GM18507 (cell line): Measurements from ENCODE around the gene SPATA7.

Experiments used
- DNase-seq: peaks from one replicate; pipeline ENCODE4 v3.0.0; 2011; ENCODE audit warnings: low read depth; ENCODE audit not compliant: insufficient read length; ENCODE audit errors: extremely low spot score
- FAIRE-seq: peaks from 2 replicates; lab custom pipeline; 2011; peaks lifted over from hg19 to GRCh38; lab: Jason Lieb, UNC

Gene SPATA7

DNA sequence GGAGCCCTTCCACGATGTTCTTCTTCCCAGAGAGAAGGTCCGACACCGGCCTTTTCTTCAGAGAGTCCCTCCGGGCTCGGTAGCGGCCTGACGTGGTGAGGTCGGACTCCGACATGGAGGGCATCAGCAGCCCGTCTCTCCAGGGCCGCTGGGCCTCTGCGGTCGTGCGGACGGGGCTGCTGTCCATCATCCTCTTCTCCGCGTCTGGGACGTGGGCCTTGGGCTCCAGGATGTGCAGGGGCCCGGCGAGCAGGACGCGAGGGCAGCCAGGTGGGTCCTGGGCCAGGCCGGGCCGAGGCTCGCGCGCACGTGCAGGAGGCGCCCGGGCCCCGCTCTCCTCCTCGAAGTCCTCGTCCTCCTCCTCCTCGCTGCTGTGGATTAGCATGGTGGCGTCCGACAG is 93.5 kb downstream of the SPATA7 start:
- FAIRE-seq (no peak), DNase-seq (no peak)

DNA sequence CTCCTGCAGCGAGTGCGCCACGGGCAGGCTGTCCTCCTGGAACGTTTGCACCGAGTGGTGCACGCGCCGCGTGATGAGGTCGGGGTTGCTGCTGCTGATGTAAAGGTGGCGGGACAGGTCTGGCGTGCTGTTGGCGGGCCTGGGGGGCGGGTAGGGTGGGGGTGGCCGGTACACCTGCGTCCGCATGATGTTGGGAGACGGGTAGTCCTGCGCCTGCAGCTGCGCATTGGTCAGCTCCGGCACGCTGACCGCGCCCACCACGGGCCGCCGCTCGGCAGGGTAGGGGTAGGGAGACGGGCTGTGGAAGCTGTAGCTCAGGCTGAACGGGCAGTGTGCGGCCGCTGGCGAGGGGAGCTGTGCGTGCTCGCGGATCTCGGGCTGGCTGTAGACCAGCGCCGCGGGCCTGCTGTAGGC is 94.1 kb downstream of the SPATA7 start:
- no peak for DNase-seq
- FAIRE-seq, result no peak

DNA sequence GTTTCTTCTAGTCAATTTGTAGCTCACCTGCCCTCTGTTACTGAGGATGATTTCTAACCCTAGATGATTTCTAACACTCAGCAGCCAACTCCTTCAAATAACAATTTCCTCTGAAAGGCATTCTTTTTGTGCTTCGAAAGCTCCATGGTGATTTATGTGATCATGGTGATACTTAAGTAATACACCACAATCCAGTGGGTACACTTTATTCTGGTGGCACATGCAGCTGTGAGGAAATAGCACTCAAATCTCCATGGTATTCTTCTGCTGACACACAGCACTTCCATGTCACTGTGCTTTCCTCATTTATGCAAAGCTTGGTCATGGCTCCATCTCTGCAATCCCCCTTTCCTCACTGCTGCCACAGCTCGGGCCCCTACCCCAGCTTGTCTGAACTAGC is 95.6 kb downstream of the SPATA7 start:
- no peak for DNase-seq
- FAIRE-seq, result no peak

DNA sequence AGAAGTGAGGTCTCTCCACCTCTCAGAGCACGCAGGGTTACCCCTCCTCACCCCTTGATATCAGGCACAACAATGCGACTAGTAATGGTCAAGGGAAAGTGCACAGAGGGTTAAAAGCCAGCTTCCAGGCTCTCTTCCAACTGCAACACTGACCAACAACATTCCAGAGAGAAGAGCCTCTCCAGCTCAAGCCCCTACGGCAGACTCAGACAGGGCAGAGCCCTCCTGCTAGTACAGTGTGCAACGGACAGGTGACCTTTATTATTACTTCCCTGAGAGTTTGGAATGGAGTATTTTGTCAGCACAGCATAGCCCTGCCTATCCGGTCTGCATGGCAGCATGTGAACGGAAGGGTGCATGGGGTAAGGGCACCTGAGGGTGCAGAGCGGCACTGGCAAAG is 96.3 kb downstream of the SPATA7 start:
- FAIRE-seq (no peak), DNase-seq (no peak)

DNA sequence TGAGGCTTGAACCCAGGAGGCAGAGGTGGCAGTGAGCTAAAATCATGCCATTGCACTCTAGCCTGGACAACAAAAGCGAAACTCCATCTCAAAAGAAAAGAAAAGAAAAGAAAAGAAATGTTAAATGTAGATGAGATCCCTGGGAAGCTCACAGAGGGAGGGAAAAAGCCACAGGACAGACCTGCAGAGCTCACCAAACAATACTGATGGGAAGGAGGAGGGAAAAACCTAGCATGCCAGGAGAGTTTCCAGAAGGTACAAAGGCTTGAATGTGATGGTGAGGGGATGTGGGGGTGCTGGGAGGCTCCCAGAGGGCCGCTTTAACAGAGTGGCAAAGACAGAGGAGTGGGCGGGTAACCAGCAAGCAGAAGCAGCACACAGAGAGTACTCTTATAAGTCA is 97.1 kb downstream of the SPATA7 start:
- no peak for DNase-seq
- no peak for FAIRE-seq
